ENCODE measurements around the gene SVBP. TPM values are rescaled to one million over a fixed set of nuclear protein-coding genes. Genes with fewer than 3 reads are reported as not detected.

SVBP gene, protein sequence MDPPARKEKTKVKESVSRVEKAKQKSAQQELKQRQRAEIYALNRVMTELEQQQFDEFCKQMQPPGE
- total RNA-seq, result 19.5 and 23.7 TPM in 2 replicates

GRCh38 chr1:42816585-42817439 is at the start of gene SVBP, which contains the start of gene ERMAP:
Gene SVBP, minus strand, starts transcription at chr1:42817397. Its CDS starts 853 bp downstream, at chr1:42816544.
Gene ERMAP, plus strand, starts transcription at chr1:42817122. Its CDS starts 13,327 bp downstream, at chr1:42830449.

GRCh38 chr1:42846257-42847110 is 29.3 kb upstream of the SVBP start, which contains the start of gene ZNF691:
Gene ZNF691, plus strand, starts transcription at chr1:42846613. Its CDS starts 3,046 bp downstream, at chr1:42849659.

DNA sequence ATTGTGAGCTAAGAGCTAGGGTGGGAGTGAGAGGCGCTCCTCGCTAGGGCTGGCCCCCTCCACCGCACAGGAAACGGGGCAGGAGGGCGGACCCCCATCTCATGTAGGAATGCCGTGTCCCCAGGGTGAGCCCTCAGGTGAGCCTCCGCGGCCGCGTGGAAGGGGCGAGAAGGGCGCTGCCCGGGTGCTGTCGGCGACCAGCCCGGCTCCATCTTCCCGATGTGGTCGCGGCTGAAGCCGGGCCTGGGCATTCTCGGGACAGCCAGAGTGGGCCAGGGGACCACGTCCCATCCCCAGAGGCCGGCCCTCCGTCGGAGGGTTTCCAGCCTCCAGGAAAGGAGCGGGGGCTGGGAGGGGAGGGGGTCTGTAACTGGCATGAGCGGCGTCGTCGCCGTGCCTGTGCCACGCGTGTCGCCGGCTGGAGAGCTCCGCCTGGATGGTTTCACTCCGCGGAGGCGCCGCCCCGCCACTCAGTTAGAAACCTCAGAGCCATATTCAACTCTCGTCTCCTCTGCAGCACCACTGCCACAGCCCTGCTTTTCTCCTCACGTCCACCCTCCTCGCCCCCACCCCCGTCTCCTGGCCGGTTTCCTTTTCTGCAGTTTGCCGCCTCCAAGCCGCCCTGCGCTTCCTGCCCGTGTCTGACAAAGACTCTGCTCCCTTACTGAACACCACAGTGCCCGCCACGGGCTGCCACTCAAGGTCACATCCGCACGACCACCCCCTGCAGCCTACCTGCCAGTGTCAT is 32.1 kb downstream of the SVBP start, which contains the start of gene TMEM269:
Gene TMEM269 (plus strand): TSS at position 46 of the 748 bp plus-strand sequence. CDS start 4,903 bp downstream, outside the sequence.

DNA sequence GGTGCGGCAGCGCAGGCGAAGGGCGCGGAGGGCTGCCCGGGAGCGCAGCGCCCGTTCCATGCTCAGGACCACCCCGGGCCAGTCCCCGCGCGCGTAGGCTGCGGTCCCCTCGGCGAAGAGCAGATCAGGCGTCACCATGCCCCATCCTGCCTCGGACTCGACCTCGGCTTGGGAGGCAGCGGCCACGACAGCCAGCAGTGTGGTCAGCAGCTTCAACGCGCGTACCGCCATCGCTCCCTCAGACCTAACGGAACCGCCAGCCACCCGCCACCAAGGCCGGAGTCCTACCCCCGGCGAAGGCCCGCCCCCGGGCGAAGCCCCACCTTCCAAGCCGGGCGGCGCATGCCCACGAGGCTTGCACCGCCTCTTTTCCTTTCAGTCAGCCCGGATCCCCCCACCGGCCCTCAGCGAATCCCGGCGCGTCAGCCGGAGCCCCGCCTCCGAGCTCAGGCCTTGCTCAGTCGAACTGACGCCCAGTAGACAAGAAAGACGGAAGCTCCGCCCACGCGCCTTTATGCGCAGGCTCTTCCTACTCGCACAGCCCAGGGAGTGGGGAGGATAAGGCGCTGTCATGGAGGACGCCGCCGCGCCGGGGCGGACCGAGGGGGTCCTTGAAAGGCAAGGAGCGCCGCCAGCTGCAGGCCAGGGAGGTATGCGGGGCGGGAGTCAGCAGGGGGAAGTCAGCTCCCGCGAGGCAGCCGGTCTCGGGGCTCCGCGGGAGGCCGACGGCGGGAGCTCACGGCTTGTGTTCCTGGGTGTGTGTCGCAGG is 50.3 kb downstream of the SVBP start, which contains the start of the genes C1orf50 and P3H1:
Gene C1orf50 (plus strand): TSS at position 509 of the 769 bp plus-strand sequence. CDS start 63 bp downstream, at position 572.
Gene P3H1 (minus strand): TSS at position 288 of the 769 bp plus-strand sequence. CDS start 57 bp downstream, at position 231.

Other genes starting within 250 kb of the SVBP start
- 38.1 and 51.3 TPM in 2 replicates for gene PPIH, start 159.0 kb downstream of the SVBP start, total RNA-seq
- gene YBX1, start 135.0 kb downstream of the SVBP start, total RNA-seq, result 388 and 812 TPM in 2 replicates
- 1.6 TPM in 1 of 2 replicates, not detected in the other for gene CLDN19, start 77.2 kb downstream of the SVBP start, total RNA-seq
- gene P3H1, start 50.4 kb downstream of the SVBP start, total RNA-seq, result 182 and 193 TPM in 2 replicates
- 1.7 and 2.5 TPM in 2 replicates for gene C1orf50, start 50.1 kb downstream of the SVBP start, total RNA-seq
- gene TMEM269, start 32.4 kb downstream of the SVBP start, total RNA-seq, result 0.32 TPM in 1 of 2 replicates, not detected in the other
- 8.7 and 11.7 TPM in 2 replicates for gene ERMAP, start 275 bp downstream of the SVBP start, total RNA-seq
- 6.5 and 8.7 TPM in 2 replicates for gene ZNF691, start 29.2 kb upstream of the SVBP start, total RNA-seq
- gene SLC2A1, start 141.5 kb upstream of the SVBP start, total RNA-seq, result 164 and 255 TPM in 2 replicates

Measured in epithelial cell of alveolus of lung (primary cell).